Gastrocnemius medialis (tissue), 4 donors: ENCODE results near the gene SKI. TPM values are rescaled to one million over a fixed set of nuclear protein-coding genes. Genes with fewer than 3 reads are reported as not detected.

Experiments
- ATAC-seq, 2 donors: fragments of 150-250 bp; one replicate each; pipeline ENCODE4 v1.9.1; 2016
- DNase-seq, 2 donors: peaks; one replicate each; pipeline ENCODE4 v3.0.0-alpha.2; 2019
- H3K27ac ChIP-seq, 4 donors: fragments of 200-600 bp; sonication (generic); 1 replicate in 1 of 4; 2 replicates in 3 of 4; pipeline ENCODE4 v1.5.1; 2016 to 2018; ENCODE audit warnings: mild to moderate bottlenecking in 2 of 4, moderate library complexity in 1 of 4
- H3K27me3 ChIP-seq, 3 donors: fragments of 200-600 bp; sonication (generic) in 2 of 3; 1 replicate in 1 of 3; 2 replicates in 2 of 3; pipeline versions ENCODE4 v1.5.1 to v1.6.0; 2016 to 2019; ENCODE audit warnings: mild to moderate bottlenecking in 1 of 3, moderate library complexity in 1 of 3
- H3K36me3 ChIP-seq, 2 donors: fragments of 200-600 bp; sonication (generic) in 1 of 2; one replicate each; pipeline ENCODE4 v1.5.1; 2017 to 2018
- H3K4me1 ChIP-seq, 2 donors: fragments of 200-600 bp; sonication (generic) in 1 of 2; one replicate each; pipeline ENCODE4 v1.5.1; 2016 to 2017; ENCODE audit warnings: mild to moderate bottlenecking in 2 of 2
- H3K4me3 ChIP-seq, 4 donors: fragments of 200-600 bp; sonication (generic) in 3 of 4; 1 replicate in 1 of 4; 2 replicates in 3 of 4; pipeline ENCODE4 v1.5.1; 2016 to 2019; ENCODE audit warnings: mild to moderate bottlenecking in 2 of 4
- H3K9me3 ChIP-seq, 3 donors: fragments of 200-600 bp; sonication (generic) in 2 of 3; 1 replicate in 1 of 3; 2 replicates in 2 of 3; pipeline ENCODE4 v1.5.1; 2016 to 2019
- POLR2A ChIP-seq, 2 donors: fragments of 450-650 bp; IDR thresholded peaks; one replicate each; pipeline ENCODE4 v1.6.1; 2017; ENCODE audit warnings: antibody characterized with exemption in 2 of 2, mild to moderate bottlenecking in 2 of 2, moderate library complexity in 2 of 2
- in situ Hi-C, 4 donors: fragments of 200-750 bp; cut with MboI; loops; one replicate each; pipeline versions ENCODE4 v1.15.0 to v1.8.0; 2017; ENCODE audit warnings: low sequenced_read_pairs in 4 of 4
- intact Hi-C: fragments of 100-400 bp; cut with DNase I; formaldehyde crosslinking; loops from one replicate; pipeline ENCODE4 v1.15.1; 2023; ENCODE audit warnings: low total_unique reads
- total RNA-seq, 4 donors: library from RNA; depleted of rRNA; stranded (reverse); fragments of >200 nt; gene quantifications; one replicate each; pipeline versions ENCODE4 v1.1.0 to v1.2.3, GENCODE V29; 2016
- TF ChIP-seq, protein P1 (sequence below), 5 experiments: fragments of 450-650 bp in 3 of 5; fragments of 200-600 bp in 2 of 5; sonication (generic) in 2 of 5; IDR thresholded peaks in 4 of 5; conservative IDR thresholded peaks in 1 of 5; 1 replicate in 4 of 5; 2 replicates in 1 of 5; pipeline ENCODE4 v1.5.1; 2016 to 2019; ENCODE audit warnings: antibody characterized with exemption in 5 of 5, mild to moderate bottlenecking in 3 of 5, moderate library complexity in 3 of 5

Gene SKI
- total RNA-seq, 4 donors from 2014 or later: 7.8 to 32.2 (median 22.4) TPM

DNA sequence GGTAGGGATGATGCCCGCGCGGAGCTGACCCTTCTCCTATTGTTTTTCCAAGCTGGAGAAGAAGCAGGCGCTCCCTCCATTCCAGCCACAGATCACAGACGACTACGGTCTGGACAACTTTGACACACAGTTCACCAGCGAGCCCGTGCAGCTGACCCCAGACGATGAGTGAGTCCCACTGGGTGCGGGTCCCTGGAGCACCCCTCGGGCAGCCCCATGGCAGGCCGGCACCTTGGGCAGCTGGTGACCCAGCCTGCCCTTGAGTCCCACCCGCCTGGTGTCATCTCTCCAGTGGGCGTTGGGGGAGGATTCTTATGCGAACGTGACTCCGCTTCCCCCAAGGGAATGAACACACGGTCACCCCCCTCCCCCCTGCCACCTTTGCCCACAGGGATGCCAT is 43.6 kb upstream of the SKI start:
- intact Hi-C loops (no loop called here), in situ Hi-C loops (loop anchor here in 2 of 4 donors (25.0 kb wide), 1 partner anchor 403 kb away; the partner anchor contains the start of gene PRXL2B (in 2 of the 2))
- Histone ChIP-seq H3K4me3 (no peak overlapping the region), H3K36me3 (peaks cover 0 to 4% of the 10 kb centered on the region in 2 donors), H3K27me3 (no peaks in the 10 kb centered on the region), H3K4me1 (no peaks in the 10 kb centered on the region), H3K9me3 (no peaks in the 10 kb centered on the region), H3K27ac (no peak overlapping the region)
- no peak for TF ChIP-seq POLR2A (IDR thresholded peaks at IDR 0.05)
- TF ChIP-seq, protein P1, sequence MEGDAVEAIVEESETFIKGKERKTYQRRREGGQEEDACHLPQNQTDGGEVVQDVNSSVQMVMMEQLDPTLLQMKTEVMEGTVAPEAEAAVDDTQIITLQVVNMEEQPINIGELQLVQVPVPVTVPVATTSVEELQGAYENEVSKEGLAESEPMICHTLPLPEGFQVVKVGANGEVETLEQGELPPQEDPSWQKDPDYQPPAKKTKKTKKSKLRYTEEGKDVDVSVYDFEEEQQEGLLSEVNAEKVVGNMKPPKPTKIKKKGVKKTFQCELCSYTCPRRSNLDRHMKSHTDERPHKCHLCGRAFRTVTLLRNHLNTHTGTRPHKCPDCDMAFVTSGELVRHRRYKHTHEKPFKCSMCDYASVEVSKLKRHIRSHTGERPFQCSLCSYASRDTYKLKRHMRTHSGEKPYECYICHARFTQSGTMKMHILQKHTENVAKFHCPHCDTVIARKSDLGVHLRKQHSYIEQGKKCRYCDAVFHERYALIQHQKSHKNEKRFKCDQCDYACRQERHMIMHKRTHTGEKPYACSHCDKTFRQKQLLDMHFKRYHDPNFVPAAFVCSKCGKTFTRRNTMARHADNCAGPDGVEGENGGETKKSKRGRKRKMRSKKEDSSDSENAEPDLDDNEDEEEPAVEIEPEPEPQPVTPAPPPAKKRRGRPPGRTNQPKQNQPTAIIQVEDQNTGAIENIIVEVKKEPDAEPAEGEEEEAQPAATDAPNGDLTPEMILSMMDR (IDR thresholded peaks at IDR 0.05 in 4 of 5, conservative IDR thresholded peaks at IDR 0.05 in 1 of 5): no peak
- ATAC-seq (no peak), DNase-seq (no peak)

DNA sequence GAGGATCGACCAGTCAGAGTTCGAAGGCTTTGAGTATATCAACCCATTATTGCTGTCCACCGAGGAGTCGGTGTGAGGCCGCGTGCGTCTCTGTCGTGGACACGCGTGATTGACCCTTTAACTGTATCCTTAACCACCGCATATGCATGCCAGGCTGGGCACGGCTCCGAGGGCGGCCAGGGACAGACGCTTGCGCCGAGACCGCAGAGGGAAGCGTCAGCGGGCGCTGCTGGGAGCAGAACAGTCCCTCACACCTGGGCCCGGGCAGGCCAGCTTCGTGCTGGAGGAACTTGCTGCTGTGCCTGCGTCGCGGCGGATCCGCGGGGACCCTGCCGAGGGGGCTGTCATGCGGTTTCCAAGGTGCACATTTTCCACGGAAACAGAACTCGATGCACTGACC is 43.2 kb upstream of the SKI start:
- ATAC-seq (no peak), DNase-seq (no peak)
- no peak overlapping the region for H3K4me3 ChIP-seq
- H3K36me3 ChIP-seq: peaks cover 0 to 4% of the 10 kb centered on the region in 2 donors
- H3K27ac ChIP-seq: no peak overlapping the region
- intact Hi-C loops: no loop called here
- in situ Hi-C loops: loop anchor here in 2 of 4 donors (25.0 kb wide), 1 partner anchor 402 kb away; the partner anchor contains the start of gene PRXL2B (in 2 of the 2)
- no peaks in the 10 kb centered on the region for H3K4me1 ChIP-seq
- TF ChIP-seq, protein P1 (IDR thresholded peaks at IDR 0.05 in 4 of 5, conservative IDR thresholded peaks at IDR 0.05 in 1 of 5): no peak
- no peak for TF ChIP-seq POLR2A (IDR thresholded peaks at IDR 0.05)
- H3K27me3 ChIP-seq: no peaks in the 10 kb centered on the region
- no peaks in the 10 kb centered on the region for H3K9me3 ChIP-seq

DNA sequence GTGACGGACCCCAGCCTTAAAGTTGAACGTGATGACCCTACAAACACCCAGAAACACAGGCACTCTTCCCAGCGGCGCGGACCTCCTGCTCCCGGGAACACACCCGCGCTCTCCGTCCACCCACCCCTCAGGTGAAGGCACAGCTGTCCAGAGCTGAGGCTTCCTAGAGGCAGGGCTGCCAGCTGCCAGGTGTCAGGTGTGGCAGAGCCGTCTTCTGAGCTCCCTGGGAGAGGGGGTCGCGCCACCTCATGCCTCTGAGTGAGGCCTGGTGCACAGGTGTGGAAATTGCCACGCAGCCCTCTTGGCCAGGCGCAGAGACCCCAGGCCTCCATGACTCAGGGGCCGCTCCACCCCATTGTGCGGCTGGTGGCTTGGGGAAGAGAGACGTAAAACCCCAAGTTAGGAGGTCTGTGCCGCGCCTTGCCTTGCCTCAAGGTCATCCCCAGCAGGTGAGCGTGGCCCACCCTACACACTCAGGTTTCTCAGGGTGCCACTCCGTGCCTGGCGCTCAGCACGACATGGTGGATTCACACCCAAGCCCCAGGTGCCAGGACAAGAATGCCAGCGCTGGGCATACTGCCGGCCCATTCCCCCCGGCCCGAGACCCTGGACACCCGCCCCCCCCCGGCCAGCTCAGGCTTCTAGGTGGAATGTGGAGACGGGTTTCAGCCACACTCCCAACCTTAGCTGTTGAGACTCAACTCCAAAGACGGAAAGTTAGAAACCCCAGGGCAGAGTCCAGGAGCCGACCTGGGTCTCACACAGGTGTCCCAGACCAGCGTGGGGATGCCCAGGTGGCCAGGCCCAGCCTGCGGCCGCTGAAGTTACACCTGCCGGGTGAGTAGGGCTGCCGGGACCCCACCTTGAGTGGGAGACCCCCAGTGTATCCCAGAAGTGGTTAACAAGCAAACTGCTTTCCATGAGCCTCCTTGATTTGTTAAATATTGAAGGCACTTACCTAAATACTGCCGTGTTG is 42.0 kb upstream of the SKI start:
- H3K9me3 ChIP-seq: no peaks in the 10 kb centered on the region
- TF ChIP-seq, protein P1 (IDR thresholded peaks at IDR 0.05 in 4 of 5, conservative IDR thresholded peaks at IDR 0.05 in 1 of 5): no peak
- ATAC-seq: no peak
- in situ Hi-C loops: loop anchor here in 2 of 4 donors (25.0 kb wide), 1 partner anchor 401 kb away; the partner anchor contains the start of gene PRXL2B (in 2 of the 2)
- H3K36me3 ChIP-seq: peaks cover 0 to 4% of the 10 kb centered on the region in 2 donors
- H3K27ac ChIP-seq: no peak overlapping the region
- intact Hi-C loops: no loop called here
- H3K4me3 ChIP-seq: no peak overlapping the region
- peaks cover 10 to 11% of the 10 kb centered on the region in 2 donors for H3K4me1 ChIP-seq
- DNase-seq: no peak
- H3K27me3 ChIP-seq: no peaks in the 10 kb centered on the region

DNA sequence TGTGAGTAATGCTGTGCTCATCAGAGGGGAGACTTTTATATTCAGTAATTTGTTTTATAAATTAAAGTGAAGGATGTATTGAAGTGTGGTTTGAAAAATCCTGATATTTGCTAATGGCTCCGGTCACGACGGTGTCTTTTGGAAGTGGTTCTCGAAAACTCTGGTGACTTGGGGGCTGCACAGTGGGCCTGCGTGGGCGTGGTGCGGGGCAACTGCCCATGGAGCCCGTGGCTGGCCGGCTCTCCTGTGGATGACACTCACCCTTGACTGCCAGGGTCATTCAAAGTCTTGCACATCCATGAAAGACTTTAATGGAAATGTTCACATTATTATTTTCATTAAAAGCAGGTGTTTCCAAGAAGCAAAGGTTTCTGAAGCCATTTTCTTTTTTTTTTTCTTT is 41.2 kb upstream of the SKI start:
- Histone ChIP-seq H3K27ac (no peak overlapping the region), H3K27me3 (no peaks in the 10 kb centered on the region), H3K4me1 (peaks cover 12 to 18% of the 10 kb centered on the region in 2 donors), H3K4me3 (no peak overlapping the region), H3K36me3 (peaks cover 0 to 4% of the 10 kb centered on the region in 2 donors), H3K9me3 (no peaks in the 10 kb centered on the region)
- DNase-seq: no peak
- no peak for ATAC-seq
- intact Hi-C loops (no loop called here), in situ Hi-C loops (loop anchor here in 2 of 4 donors (25.0 kb wide), 1 partner anchor 400 kb away; the partner anchor contains the start of gene PRXL2B (in 2 of the 2))
- no peak for TF ChIP-seq POLR2A (IDR thresholded peaks at IDR 0.05)
- TF ChIP-seq, protein P1 (IDR thresholded peaks at IDR 0.05 in 4 of 5, conservative IDR thresholded peaks at IDR 0.05 in 1 of 5): no peak
